HepG2 (cell line): Measurements from ENCODE around the gene ALOX5AP. TPM values are rescaled to one million over a fixed set of nuclear protein-coding genes. Genes with fewer than 3 reads are reported as not detected.

Source experiments
- ATAC-seq: fragments of 200-7000 bp; cut with Tn5 transposase; 3 replicates; pipeline ENCODE4 v1.9.1; 2020; ENCODE audit warnings: mild to moderate bottlenecking, moderate library complexity
- BruUV-seq: library from RNA; stranded (reverse); fragments of 400-500 nt; replicated peaks from 2 replicates; lab custom pipeline; 2021; lab: Mats Ljungman, UMichigan
- CTCF ChIA-PET: fragments of 300-600 bp; formaldehyde crosslinking; extraction: SDS; loops from one replicate; lab custom pipeline; 2021; ENCODE audit warnings: low total read pairs, inconsistent platforms, low intra/inter-chr PET ratio; lab: Yijun Ruan, JAX
- POLR2A ChIA-PET: fragments of 350-600 bp; sonication (Branson Sonifier 250); formaldehyde crosslinking; loops from one replicate; lab custom pipeline; 2020; ENCODE audit warnings: antibody characterized with exemption, inconsistent platforms; lab: Yijun Ruan, JAX
- DNase-seq: peaks from one replicate; pipeline ENCODE4 v3.0.0-alpha.2; 2015; ENCODE audit warnings: low spot score
- FAIRE-seq: peaks from 3 replicates; lab custom pipeline; 2011; peaks lifted over from hg19 to GRCh38; lab: Jason Lieb, UNC
- H2AFZ ChIP-seq: one replicate; pipeline ENCODE4 v1.6.1; 2011; ENCODE audit warnings: low read length, inconsistent platforms
- H3K27ac ChIP-seq: fragments of 300-600 bp; 3 replicates; pipeline ENCODE4 v1.8.0; 2011; ENCODE audit warnings: mixed run types, mild to moderate bottlenecking, mixed read lengths, low read length, inconsistent platforms; ENCODE audit not compliant: insufficient read depth; ENCODE audit errors: extremely low read length
- H3K27me3 ChIP-seq, 2 experiments: fragments of 200-600 bp in 1 of 2; 2 replicates in 1 of 2; 3 replicates in 1 of 2; pipeline versions ENCODE4 v1.6.0 to v1.8.0; 2011; ENCODE audit warnings: low read length in 2 of 2, mild to moderate bottlenecking in 2 of 2, moderate library complexity in 2 of 2, inconsistent platforms in 1 of 2; ENCODE audit not compliant: insufficient read depth in 2 of 2, control insufficient read depth in 1 of 2
- H3K36me3 ChIP-seq, 2 experiments: fragments of 200-600 bp in 1 of 2; replicated peaks in 1 of 2; 2 replicates in 1 of 2; 3 replicates in 1 of 2; pipeline versions ENCODE4 v1.5.1 to v1.8.0; 2011; ENCODE audit warnings: low read length in 2 of 2, inconsistent platforms in 1 of 2; ENCODE audit not compliant: insufficient read depth in 2 of 2, control insufficient read depth in 1 of 2
- H3K4me1 ChIP-seq: 2 replicates; pipeline ENCODE4 v1.5.1; 2012; ENCODE audit warnings: low read length, inconsistent platforms; ENCODE audit not compliant: insufficient read depth
- H3K4me2 ChIP-seq: 2 replicates; pipeline ENCODE4 v1.6.0; 2011; ENCODE audit warnings: low read depth, low read length, inconsistent platforms
- H3K4me3 ChIP-seq, 3 experiments: fragments of 200-600 bp in 1 of 3; sonication (generic), shearing (Covaris generic) in 1 of 3; replicated peaks in 1 of 3; 2 replicates each; pipeline ENCODE4 v1.5.1; 2011 to 2016; ENCODE audit warnings: low read length in 3 of 3, inconsistent platforms in 2 of 3, low read depth in 2 of 3, mild to moderate bottlenecking in 2 of 3, control low read depth in 1 of 3, mixed read lengths in 1 of 3; ENCODE audit not compliant: insufficient read depth in 1 of 3
- H3K79me2 ChIP-seq: one replicate; pipeline ENCODE4 v1.6.1; 2011; ENCODE audit warnings: low read length, inconsistent platforms; ENCODE audit not compliant: insufficient read depth
- H3K9ac ChIP-seq: 2 replicates; pipeline ENCODE4 v1.6.0; 2011; ENCODE audit warnings: mild to moderate bottlenecking, low read depth, low read length, inconsistent platforms; ENCODE audit not compliant: insufficient read depth
- H3K9me3 ChIP-seq: 2 replicates; pipeline ENCODE4 v1.5.1; 2012; ENCODE audit warnings: mild to moderate bottlenecking, low read length
- H4K20me1 ChIP-seq: 2 replicates; pipeline ENCODE4 v1.6.0; 2011; ENCODE audit warnings: inconsistent platforms, mild to moderate bottlenecking, low read length, moderate library complexity; ENCODE audit not compliant: insufficient read depth
- KDM3A ChIP-seq: IDR thresholded peaks from 2 replicates; pipeline ENCODE4 v1.6.1; 2018; ENCODE audit warnings: low read depth, missing compliant biosample characterization
- NCOA1 ChIP-seq: sonication (generic); formaldehyde crosslinking; IDR thresholded peaks from 2 replicates; pipeline ENCODE4 v1.9.0; 2021; ENCODE audit warnings: missing genetic modification reagents
- PLRG1 ChIP-seq: fragments of 450-650 bp; conservative IDR thresholded peaks from 2 replicates; pipeline ENCODE4 v1.6.1; 2016
- ZBED4 ChIP-seq: sonication (generic); formaldehyde crosslinking; IDR thresholded peaks from 2 replicates; pipeline ENCODE4 v1.4.0; 2020; ENCODE audit warnings: missing genetic modification reagents, borderline replicate concordance
- ZNF264 ChIP-seq: sonication (generic); formaldehyde crosslinking; IDR thresholded peaks from 2 replicates; pipeline ENCODE4 v1.4.0; 2020; ENCODE audit warnings: missing genetic modification reagents
- ZNF44 ChIP-seq: sonication (generic); formaldehyde crosslinking; IDR thresholded peaks from 2 replicates; pipeline ENCODE4 v1.5.1; 2020; ENCODE audit warnings: mild to moderate bottlenecking, missing genetic modification reagents
- ZNF720 ChIP-seq: sonication (generic); formaldehyde crosslinking; IDR thresholded peaks from 2 replicates; pipeline ENCODE4 v1.4.0; 2020; ENCODE audit warnings: missing genetic modification reagents
- ZNF776 ChIP-seq: sonication (generic); formaldehyde crosslinking; IDR thresholded peaks from 2 replicates; pipeline ENCODE4 v1.4.0; 2020; ENCODE audit warnings: mild to moderate bottlenecking, missing genetic modification reagents
- WGBS: methylation state at CpG from one replicate; pipeline ENCODE4 v1.1.6; 2017; ENCODE audit warnings: low lambda C conversion rate; 5-methylcytosine and 5-hydroxymethylcytosine counted together
- in situ Hi-C: cut with HindIII; loops from 2 replicates; pipeline ENCODE4 v1.10.0; 2017; ENCODE audit warnings: low pct_unique_long_range_greater_than_20kb; ENCODE audit not compliant: extremely low pct_ligation_motif_present
- intact Hi-C: fragments of 100-400 bp; cut with micrococcal nuclease; formaldehyde crosslinking; loops from one replicate; pipeline ENCODE4 v1.10.0; 2022; ENCODE audit not compliant: unreplicated experiment
- polyA plus RNA-seq, 8 experiments: library from polyadenylated mRNA; depleted of rRNA in 3 of 8; stranded (reverse) in 7 of 8; unstranded in 1 of 8; fragments of >200 nt; fragmentation: Illumina TruSeq in 4 of 8; extraction: Trizol in 4 of 8; gene quantifications; 2 replicates each; pipeline versions ENCODE4 v1.2.1 to v1.2.3, GENCODE V29; 2011 to 2016; ENCODE audit warnings: low read depth in 4 of 8, missing spikeins in 1 of 8, mixed read lengths in 1 of 8; ENCODE audit not compliant: insufficient read depth in 1 of 8
- total RNA-seq, 5 experiments: library from RNA; depleted of rRNA; stranded (reverse); fragments of >200 nt; fragmentation: Illumina TruSeq; extraction: Trizol; gene quantifications; 2 replicates each; pipeline ENCODE4 v1.2.3, GENCODE V29; 2016; ENCODE audit warnings: low read depth in 1 of 5
- TF ChIP-seq, protein P1 (sequence below): sonication (generic); formaldehyde crosslinking; IDR thresholded peaks from one replicate; pipeline ENCODE4 v1.5.1; 2020; ENCODE audit warnings: mild to moderate bottlenecking, missing genetic modification reagents; ENCODE audit errors: not compliant biosample characterization
- TF ChIP-seq, protein P2 (sequence below): sonication (generic); formaldehyde crosslinking; IDR thresholded peaks from 2 replicates; pipeline ENCODE4 v1.8.0; 2022; ENCODE audit warnings: mild to moderate bottlenecking, missing genetic modification reagents, moderate library complexity

The ALOX5AP gene
- total and polyA plus RNA-seq, 2 of the 13 experiments (the other 11 are each of a cell fraction or from before 2014, with no cell fraction given), result 0.97 to 1.2 TPM

DNA sequence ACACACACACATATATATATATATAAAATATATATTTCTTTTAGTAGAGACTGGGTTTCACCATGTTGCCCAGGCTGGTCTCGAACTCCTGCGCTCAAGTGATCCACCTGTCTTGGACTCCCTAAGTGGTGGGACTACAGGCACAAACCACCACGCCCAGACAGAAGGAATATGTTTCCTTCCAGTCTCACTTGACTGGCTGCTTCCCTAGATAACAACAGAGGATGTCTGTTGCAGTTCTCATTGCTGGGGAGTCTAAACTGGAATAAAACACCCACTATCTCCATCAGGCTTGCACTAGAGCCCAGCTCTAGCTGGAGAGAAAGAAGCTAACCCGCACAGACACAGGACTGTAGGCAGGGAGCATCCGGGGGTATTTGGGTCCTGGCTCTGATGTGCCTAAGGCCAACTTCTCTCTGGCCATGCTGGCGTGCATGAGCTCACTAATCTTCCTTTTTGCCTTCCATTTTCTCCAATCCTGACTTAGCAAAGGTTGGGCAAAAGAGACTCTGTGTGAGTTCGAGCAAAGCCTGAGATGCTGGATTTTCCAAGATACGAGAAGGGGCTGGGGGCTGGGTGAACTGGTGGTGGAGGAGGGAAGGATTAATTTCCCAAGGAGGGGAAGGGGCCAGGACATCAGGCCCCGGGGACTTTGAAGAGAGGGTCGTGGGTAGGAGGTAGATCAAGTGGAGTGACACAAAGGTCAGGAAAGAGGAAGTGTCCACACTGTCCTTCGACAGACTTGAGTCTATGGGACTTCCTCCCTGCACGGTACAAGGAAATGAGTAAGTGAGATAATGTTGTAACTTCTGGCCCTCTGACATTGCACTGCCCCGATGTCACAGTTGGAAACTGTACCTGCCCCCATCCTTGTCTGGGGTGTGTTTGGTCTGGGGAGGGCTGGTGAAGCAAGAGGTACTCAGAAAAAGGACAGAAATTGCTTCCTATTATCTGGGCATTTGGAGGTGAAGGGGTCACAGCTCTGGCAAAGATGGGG is 22.5 kb upstream of the ALOX5AP start:
- FAIRE-seq, result no peak
- BruUV-seq, result no TSS peak
- H3K9me3 ChIP-seq, result no peaks in the 10 kb centered on the region
- CTCF ChIA-PET, result no interaction called here
- H4K20me1 ChIP-seq, result no peaks in the 10 kb centered on the region
- POLR2A ChIA-PET, result no interaction called here
- no peaks in the 10 kb centered on the region for H3K79me2 ChIP-seq
- no peak overlapping the region for H3K4me3 ChIP-seq
- no peaks in the 10 kb centered on the region for H3K36me3 ChIP-seq
- H3K4me1 ChIP-seq, result no peaks in the 10 kb centered on the region
- intact Hi-C loops, result no loop called here
- H2AFZ ChIP-seq, result no peak overlapping the region
- WGBS, result 24% methylated on average over 13 of the region's 13 CpGs
- H3K4me2 ChIP-seq, result no peak overlapping the region
- DNase-seq, result no peak
- ATAC-seq, result no peak
- no peak overlapping the region for H3K27ac ChIP-seq
- no peaks in the 10 kb centered on the region for H3K27me3 ChIP-seq
- H3K9ac ChIP-seq, result no peak overlapping the region
- in situ Hi-C loops, result no loop called here
- TF ChIP-seq ZBED4 (CRISPR knock-in tag) (no peak), ZNF776 (CRISPR knock-in tag) (no peak), ZNF44 (CRISPR knock-in tag) (no peak), NCOA1 (CRISPR knock-in tag) (no peak), ZNF720 (no peak), ZNF264 (CRISPR knock-in tag) (no peak), KDM3A (CRISPR knock-in tag) (no peak), PLRG1 (no peak)
- TF ChIP-seq, protein P1, sequence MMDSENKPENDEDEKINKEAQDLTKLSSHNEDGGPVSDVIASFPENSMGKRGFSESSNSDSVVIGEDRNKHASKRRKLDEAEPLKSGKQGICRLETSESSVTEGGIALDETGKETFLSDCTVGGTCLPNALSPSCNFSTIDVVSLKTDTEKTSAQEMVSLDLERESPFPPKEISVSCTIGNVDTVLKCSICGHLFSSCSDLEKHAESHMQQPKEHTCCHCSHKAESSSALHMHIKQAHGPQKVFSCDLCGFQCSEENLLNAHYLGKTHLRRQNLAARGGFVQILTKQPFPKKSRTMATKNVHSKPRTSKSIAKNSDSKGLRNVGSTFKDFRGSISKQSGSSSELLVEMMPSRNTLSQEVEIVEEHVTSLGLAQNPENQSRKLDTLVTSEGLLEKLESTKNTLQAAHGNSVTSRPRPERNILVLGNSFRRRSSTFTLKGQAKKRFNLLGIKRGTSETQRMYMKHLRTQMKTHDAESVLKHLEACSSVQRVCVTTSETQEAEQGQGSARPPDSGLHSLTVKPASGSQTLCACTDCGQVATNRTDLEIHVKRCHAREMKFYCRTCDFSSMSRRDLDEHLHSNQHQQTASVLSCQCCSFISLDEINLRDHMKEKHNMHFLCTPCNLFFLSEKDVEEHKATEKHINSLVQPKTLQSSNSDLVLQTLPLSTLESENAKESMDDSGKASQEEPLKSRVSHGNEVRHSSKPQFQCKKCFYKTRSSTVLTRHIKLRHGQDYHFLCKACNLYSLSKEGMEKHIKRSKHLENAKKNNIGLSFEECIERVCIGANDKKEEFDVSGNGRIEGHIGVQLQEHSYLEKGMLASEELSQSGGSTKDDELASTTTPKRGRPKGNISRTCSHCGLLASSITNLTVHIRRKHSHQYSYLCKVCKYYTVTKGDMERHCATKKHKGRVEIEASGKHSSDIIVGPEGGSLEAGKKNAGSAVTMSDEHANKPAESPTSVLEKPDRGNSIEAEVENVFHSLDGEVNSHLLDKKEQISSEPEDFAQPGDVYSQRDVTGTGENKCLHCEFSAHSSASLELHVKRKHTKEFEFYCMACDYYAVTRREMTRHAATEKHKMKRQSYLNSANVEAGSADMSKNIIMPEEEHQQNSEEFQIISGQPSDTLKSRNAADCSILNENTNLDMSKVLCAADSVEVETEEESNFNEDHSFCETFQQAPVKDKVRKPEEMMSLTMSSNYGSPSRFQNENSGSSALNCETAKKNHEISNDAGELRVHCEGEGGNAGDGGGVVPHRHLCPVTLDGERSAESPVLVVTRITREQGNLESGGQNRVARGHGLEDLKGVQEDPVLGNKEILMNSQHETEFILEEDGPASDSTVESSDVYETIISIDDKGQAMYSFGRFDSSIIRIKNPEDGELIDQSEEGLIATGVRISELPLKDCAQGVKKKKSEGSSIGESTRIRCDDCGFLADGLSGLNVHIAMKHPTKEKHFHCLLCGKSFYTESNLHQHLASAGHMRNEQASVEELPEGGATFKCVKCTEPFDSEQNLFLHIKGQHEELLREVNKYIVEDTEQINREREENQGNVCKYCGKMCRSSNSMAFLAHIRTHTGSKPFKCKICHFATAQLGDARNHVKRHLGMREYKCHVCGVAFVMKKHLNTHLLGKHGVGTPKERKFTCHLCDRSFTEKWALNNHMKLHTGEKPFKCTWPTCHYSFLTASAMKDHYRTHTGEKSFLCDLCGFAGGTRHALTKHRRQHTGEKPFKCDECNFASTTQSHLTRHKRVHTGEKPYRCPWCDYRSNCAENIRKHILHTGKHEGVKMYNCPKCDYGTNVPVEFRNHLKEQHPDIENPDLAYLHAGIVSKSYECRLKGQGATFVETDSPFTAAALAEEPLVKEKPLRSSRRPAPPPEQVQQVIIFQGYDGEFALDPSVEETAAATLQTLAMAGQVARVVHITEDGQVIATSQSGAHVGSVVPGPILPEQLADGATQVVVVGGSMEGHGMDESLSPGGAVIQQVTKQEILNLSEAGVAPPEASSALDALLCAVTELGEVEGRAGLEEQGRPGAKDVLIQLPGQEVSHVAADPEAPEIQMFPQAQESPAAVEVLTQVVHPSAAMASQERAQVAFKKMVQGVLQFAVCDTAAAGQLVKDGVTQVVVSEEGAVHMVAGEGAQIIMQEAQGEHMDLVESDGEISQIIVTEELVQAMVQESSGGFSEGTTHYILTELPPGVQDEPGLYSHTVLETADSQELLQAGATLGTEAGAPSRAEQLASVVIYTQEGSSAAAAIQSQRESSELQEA (CRISPR knock-in tag), result no peak
- TF ChIP-seq, protein P2, sequence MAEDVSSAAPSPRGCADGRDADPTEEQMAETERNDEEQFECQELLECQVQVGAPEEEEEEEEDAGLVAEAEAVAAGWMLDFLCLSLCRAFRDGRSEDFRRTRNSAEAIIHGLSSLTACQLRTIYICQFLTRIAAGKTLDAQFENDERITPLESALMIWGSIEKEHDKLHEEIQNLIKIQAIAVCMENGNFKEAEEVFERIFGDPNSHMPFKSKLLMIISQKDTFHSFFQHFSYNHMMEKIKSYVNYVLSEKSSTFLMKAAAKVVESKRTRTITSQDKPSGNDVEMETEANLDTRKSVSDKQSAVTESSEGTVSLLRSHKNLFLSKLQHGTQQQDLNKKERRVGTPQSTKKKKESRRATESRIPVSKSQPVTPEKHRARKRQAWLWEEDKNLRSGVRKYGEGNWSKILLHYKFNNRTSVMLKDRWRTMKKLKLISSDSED, result no peak
